ENCODE data around the gene L3MBTL2.

L3MBTL2 gene

GRCh38 chr22:41215409-41215808 is 10.3 kb downstream of the L3MBTL2 start:
- no peak for DNase-seq (ENCODE audit: low read depth)

- no peak for DNase-seq (ENCODE audit: low read depth)
Measured at GRCh38 chr22:41215926-41216325, 10.8 kb downstream of the L3MBTL2 start.

DNA sequence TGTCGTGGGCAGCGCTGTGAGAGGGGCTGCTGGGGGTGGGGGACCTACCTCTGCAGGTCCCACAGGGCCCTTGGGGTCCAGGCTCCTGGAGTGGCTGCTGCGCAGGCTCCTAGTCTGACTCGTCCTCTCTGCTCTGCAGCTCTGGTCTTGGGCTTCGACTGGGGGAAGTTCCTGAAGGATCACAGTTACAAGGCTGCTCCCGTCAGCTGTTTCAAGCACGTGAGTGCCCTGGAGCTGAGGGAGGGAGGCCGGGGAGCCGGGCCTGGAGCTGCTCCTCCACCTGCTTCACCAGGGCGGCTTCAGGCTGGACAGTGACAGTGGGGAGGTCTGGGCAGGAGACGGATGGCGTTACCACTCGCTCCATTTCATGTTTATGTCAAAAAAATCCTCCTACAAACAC is 11.9 kb downstream of the L3MBTL2 start:
- DNase-seq (ENCODE audit: low read depth), result no peak

DNA sequence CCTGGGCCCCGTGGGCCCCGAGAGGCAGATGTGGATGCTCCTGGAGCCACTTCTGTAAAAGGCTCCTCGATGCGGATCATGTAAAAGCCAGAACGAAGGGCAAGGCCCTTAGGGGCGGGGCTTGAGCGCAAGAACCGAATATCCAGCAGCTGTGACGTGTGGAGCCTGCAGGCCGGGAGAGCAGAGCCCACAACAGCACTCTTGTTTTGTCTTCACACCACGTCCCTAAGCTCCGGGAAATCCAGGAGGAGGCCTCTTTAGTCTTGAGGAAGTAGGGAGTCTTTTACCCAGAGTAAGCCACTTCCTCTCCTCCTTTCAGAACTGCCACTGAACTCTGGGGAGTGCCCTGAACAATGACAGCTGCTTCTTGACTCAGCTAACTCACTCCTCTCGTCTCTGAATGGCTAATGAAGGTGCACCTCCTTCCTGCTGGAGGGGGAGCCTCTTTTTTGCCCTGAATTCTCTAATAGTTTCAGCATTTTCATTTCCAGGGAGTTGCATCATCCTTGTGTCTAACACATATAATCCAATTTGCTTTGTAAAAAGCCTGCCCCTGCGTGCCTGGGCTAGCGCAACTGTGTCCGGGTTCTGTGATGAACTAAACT is 12.5 kb downstream of the L3MBTL2 start:
- DNase-seq (ENCODE audit: low read depth), result no peak

- DNase-seq (ENCODE audit: low read depth), result no peak
Measured at GRCh38 chr22:41222846-41223507, 17.9 kb downstream of the L3MBTL2 start.

DNA sequence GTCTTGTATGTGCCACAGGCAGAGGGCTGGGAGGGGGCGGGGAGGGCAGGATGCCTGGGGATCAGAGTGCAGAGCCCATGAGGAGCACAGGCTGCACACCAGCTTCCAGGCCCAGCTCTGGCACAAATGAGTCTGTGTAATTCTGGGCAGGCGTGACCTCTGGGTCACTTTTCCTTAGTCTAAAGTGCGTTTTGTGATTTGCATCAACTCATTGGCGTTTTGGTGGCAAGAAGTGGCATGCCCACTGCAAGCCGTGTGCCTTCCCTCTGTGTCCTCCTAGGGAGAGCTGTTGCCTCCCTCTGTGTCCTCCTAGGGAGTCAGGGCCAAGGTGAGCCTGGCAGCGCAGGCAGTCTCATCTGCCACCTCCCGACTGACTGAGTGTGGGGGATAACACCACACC is 18.4 kb downstream of the L3MBTL2 start:
- no peak for DNase-seq (ENCODE audit: low read depth)

DNA sequence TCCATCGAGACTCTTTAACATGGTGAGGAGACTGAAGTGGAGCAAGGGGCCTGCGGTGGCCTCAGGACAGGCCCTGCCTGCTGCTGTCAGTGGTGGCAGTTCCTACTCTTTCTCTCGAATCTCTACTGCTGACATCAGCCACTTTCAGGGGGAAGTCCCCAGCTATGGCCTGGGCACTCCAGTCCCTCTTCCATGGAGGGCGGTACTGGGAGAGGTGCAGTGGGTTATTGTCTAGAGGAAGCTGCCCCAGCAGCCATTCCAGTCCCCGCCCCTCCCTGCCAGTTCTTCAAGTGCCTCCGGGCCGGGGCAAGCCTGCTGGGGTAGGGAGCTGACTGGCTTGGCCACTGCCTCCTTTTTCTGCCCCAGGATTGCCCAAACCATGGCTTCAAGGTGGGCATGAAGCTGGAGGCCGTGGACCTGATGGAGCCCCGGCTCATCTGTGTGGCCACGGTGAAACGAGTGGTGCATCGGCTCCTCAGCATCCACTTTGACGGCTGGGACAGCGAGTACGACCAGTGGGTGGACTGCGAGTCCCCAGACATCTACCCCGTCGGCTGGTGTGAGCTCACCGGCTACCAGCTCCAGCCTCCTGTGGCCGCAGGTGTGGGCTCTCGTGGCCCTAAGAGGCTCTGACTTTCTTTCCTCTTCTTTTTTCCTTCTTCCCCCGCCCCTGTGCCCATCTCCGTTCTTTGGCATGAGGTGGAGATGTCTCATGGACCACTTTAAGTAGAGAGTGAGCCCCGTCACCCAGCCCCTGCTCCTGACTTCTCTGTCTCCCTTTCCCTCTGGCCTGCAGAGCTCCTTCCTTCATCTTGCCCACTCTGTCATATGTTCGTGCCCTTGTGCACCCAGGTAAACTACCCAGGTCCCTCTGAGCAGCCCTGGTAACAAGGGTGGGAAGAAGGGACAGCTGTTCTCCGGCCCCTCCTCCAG is 21.9 kb downstream of the L3MBTL2 start:
- DNase-seq (ENCODE audit: low read depth), result no peak

GRCh38 chr22:41229215-41229614 is 24.1 kb downstream of the L3MBTL2 start:
- DNase-seq (ENCODE audit: low read depth), result no peak

GRCh38 chr22:41229730-41230400 is 24.8 kb downstream of the L3MBTL2 start:
- no peak for DNase-seq (ENCODE audit: low read depth)

DNA sequence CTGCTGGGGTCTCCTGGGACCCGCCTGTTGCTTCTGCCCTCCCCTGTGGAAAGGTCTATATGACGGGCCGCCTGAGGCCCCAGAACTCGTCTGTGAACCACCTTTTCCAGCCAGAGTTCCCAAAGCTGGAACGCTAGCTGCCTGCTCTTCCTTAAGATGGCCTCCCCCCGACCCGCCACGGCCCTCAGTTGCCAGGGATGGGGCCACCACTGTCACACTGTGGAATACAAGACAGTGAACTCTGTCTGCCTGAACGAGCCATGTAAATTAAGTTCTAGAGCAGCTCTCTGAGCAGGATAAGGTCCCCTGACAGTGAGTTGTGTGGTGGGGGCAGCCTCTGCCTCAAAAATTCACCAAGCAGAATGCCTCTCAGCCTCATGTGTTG is 25.3 kb downstream of the L3MBTL2 start:
- DNase-seq (ENCODE audit: low read depth), result no peak

- no peak for DNase-seq (ENCODE audit: low read depth)
Measured at GRCh38 chr22:41231369-41231768, 26.3 kb downstream of the L3MBTL2 start.

DNA sequence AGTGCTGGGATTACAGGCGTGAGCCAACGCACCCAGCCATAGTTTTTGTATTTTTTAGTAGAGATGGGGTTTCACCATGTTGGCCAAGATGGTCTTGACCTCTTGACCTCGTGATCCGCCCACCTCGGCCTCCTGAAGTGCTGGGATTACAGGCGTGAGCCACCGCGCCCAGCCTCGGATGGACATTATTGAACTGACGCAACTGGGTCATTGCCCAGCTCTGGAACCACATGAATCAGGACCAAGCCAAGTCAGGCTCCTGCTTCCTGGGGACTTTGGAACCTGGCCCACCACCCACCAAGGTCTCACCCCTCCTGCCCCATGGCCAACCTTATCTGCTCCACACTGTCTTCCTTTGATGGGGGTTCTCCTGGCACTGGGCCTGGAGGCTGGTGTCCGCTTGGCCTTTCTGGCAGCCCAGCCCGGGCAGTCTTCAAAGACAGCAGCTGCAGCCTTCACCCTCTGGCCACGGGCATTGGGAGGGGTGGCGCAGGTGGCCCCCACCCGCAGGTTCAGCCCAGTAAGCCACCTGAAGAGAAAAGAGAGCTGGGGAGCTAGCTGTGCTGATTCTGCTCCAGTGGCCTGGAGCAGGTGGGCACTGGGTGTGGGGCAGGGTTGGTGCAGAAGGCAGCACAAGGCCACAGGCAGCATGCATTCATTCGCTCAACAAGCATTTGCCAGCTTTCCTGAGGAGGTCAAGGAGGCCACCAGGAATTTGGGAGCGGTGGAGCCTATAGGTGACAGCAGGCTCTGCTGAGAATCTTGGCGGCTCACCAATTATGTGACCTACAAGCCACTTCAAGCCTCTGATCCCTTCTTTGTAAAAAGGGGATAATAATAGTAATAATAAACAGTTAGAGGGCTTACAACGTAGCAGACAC is 29.9 kb downstream of the L3MBTL2 start:
- DNase-seq (ENCODE audit: low read depth), result no peak

DNA sequence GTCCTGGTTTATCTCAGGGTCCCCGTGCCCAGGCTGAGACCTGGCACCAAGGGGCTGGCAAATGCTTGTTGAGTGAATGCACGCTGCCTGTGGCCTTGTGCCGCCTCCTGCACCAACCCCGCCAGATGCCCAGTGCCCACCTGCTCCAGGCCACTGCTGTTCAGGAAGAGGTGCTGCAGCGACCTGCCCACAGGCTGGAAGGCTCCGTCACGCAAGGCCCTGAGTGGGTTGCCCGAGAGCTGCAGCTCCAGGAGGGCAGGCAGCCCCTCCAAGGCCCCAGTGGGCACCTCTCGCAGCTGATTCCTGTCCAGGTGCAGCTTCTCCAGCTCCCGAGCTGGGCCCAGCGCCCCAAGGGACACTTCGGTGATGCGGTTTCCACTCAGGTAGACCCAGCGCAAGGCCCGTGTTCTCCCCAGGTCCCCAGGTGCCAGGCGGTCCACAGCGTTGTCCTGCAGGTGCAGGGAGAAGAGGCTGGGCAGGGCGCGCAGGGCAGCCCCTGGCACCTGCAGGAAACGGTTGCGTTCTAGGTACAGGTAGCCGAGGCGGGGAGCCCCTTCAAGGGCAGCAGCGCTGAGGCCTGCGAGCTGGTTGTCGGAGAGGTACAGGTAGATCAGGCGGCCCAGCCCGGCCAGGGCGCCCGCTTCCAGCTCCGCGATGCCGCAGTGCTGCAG is 32.1 kb downstream of the L3MBTL2 start:
- no peak for DNase-seq (ENCODE audit: low read depth)

GRCh38 chr22:41237707-41238569 is 32.8 kb downstream of the L3MBTL2 start:
- DNase-seq (ENCODE audit: low read depth), result peak; percentile 26

- DNase-seq (ENCODE audit: low read depth), result no peak
Measured at GRCh38 chr22:41238570-41239442, 33.7 kb downstream of the L3MBTL2 start.

DNA sequence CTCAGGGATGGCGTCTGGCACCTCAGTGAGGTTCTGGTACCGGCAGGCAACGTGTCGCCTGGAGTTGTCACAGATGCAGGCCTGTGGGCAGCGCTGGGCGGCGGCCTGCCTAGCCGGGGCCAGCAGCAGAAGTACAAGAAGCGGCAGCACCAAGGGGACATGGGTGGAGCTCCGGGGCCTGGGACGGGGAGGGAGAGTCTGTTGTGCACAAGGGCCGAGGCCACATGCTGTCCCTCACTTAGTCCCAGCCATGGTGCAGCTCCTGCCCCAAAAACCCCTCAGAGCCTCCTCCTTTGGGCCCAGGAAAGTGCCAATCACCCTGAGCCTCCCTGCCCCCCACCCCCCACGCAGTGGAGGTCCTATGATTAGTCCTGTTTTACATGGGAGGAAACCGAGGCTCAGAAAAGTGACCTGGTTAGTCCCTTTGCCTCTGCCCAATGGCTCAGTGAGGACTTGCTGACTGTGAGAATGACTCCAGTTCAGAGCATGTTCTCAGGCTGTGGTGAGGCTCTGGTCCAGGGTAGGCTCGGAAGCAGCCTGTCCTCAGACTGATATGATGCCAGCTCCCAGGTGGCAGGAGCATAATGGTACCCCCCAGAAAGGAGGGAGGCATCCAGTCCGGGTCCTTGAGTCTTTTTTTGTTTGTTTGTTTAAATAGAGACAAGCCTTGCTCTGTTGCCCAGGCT is 34.5 kb downstream of the L3MBTL2 start:
- DNase-seq (ENCODE audit: low read depth), result no peak

DNA sequence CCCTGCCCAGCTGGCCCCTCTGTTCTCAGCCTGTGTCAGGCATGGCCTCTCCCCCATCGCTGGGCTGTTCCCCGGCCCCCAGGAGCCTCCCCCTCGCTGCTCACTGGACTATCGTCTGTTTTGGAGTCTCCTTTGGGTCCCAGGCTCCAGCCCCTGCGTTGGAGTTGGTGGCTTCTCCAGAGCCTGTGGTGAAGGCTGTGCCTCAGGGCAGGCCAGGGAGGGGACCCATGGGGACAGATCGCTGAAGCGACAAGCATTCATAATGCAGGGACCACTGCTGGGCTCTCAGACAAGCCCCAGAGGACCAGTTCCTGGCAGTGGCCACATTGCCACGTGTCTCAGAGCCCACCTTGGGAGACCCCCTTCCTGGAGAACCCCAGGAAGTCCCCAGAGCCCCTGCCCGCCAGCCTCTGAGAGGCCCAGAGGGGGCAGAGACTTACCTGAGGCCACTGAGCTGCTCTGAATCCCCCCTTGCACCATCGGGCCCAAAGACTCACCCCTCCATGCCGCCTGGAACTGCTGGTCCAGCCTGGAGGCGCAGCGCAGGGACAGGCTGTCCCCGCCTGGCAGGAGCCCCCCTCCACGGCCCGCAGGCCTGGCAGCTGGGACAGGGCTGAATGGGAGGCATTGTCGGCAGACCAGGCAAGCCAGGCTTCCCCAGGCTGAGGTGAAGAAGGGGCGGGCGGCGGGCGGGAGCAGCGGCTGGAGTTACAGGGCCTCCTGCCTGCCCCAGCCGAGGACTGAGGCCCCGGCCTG is 35.4 kb downstream of the L3MBTL2 start, which contains the start of gene CHADL:
Gene CHADL (minus strand): TSS at position 555 of the 756 bp plus-strand sequence. CDS start 50 bp downstream, at position 505.
- DNase-seq (ENCODE audit: low read depth), result no peak

Data from stimulated activated CD8-positive, alpha-beta memory T cell treated with anti-CD3 and anti-CD28 coated beads, Interleukin-7, amount 100 ng/mL, for 24 hours (primary cell).